Heart left ventricle (tissue), 13 donors: ENCODE results near the gene FOXK1.

Experiments
- CTCF ChIP-seq, 12 donors: fragments of 200-600 bp; sonication (generic) in 4 of 12; IDR thresholded peaks; one replicate each; pipeline versions ENCODE4 v1.5.0 to v1.8.0; 2018 to 2022; ENCODE audit warnings: antibody characterized with exemption in 12 of 12, mild to moderate bottlenecking in 5 of 12
- POLR2A ChIP-seq, 2 donors: fragments of 450-650 bp; IDR thresholded peaks; one replicate each; pipeline ENCODE4 v1.6.1; 2017; ENCODE audit warnings: antibody characterized with exemption in 2 of 2, mild to moderate bottlenecking in 2 of 2, moderate library complexity in 2 of 2
- donor health status: ischemic (EF 13 %, LVEDD 7.1; RV severe dilation, severe dysfunction).
- donor health status: DM: no; HTN: yes; CAD: no.
- donor health status: DM: no; HTN: no; CAD: no.
- donor health status: ischemic (EF 25% LVEDD 6.9; RV normal size, moderate dysfunction).
- donor health status: ischemic (EF 25% LVEDD 5.7; RV mildly dilated, moderate dysfunction).
- donor health status: ischemic (EF 35%, LVEDD 5.7; RV mildly dilated, moderate dysfunction).
- donor health status: nonischemic (EF 11% LVEDD 7.7; RV severe dilation, severe dysfunction).
- donor health status: DM: yes; HTN: yes; CAD: no.
- donor health status: PGD.
- donor health status: ischemic (EF 29% LVEDD 5.4; RV normal size, mild dysfunction).
- donor health status: nonischemic (EF 23%, LVEDD 6.1; RV moderate dilation, normal function).

GRCh38 chr7:4785371-4785770 is 103.3 kb downstream of the FOXK1 start:
- TF ChIP-seq CTCF (IDR thresholded peaks at IDR 0.05) (no peak), POLR2A (IDR thresholded peaks at IDR 0.05) (no peak)
